HepG2 (cell line): ENCODE measurements around the gene CDK6.

ENCODE experiments used
- CHD2 ChIP-seq: IDR thresholded peaks from 2 replicates; pipeline ENCODE4 v1.6.1; 2011; ENCODE audit warnings: low read depth, low read length, improper control_type of control experiment
- EP300 ChIP-seq, 3 experiments: sonication (generic) in 1 of 3; formaldehyde crosslinking in 1 of 3; IDR thresholded peaks; 2 replicates each; pipeline versions ENCODE4 v1.5.1 to v1.6.1; 2011 to 2020; ENCODE audit warnings: low read depth in 2 of 3, low read length in 2 of 3, borderline replicate concordance in 1 of 3, improper control_type of control experiment in 1 of 3, mild to moderate bottlenecking in 1 of 3, missing genetic modification reagents in 1 of 3, moderate library complexity in 1 of 3
- ETV5 ChIP-seq: IDR thresholded peaks from 2 replicates; pipeline ENCODE4 v1.6.1; 2018; ENCODE audit warnings: missing biosample characterization, missing genetic modification reagents, inconsistent platforms, borderline replicate concordance
- POLR2A ChIP-seq, 2 experiments: IDR thresholded peaks; 2 replicates each; pipeline ENCODE4 v1.6.1; 2011; ENCODE audit warnings: low read depth in 2 of 2, low read length in 2 of 2, mild to moderate bottlenecking in 1 of 2, moderate library complexity in 1 of 2; ENCODE audit not compliant: insufficient read depth in 1 of 2
- ZBTB26 ChIP-seq: IDR thresholded peaks from 2 replicates; pipeline ENCODE4 v1.6.1; 2016; ENCODE audit warnings: missing compliant biosample characterization, missing genetic modification reagents, borderline replicate concordance
- ZBTB7A ChIP-seq: sonication (generic); formaldehyde crosslinking; IDR thresholded peaks from 2 replicates; pipeline ENCODE4 v1.8.0; 2022; ENCODE audit warnings: mild to moderate bottlenecking, missing genetic modification reagents
- ZBTB8A ChIP-seq: sonication (generic); formaldehyde crosslinking; IDR thresholded peaks from 2 replicates; pipeline ENCODE4 v1.4.0; 2020; ENCODE audit warnings: mild to moderate bottlenecking, low read depth, missing genetic modification reagents, borderline replicate concordance
- ZNF17 ChIP-seq: sonication (generic); formaldehyde crosslinking; IDR thresholded peaks from 2 replicates; pipeline ENCODE4 v1.5.0; 2020; ENCODE audit warnings: mild to moderate bottlenecking, missing genetic modification reagents
- ZNF281 ChIP-seq: sonication (generic); formaldehyde crosslinking; IDR thresholded peaks from 2 replicates; pipeline ENCODE4 v1.4.0; 2020; ENCODE audit warnings: missing genetic modification reagents, borderline replicate concordance
- ZNF501 ChIP-seq: sonication (generic); formaldehyde crosslinking; IDR thresholded peaks from 2 replicates; pipeline ENCODE4 v1.5.1; 2020; ENCODE audit warnings: mild to moderate bottlenecking, moderate library complexity, missing genetic modification reagents
- TF ChIP-seq, protein P1 (sequence below): sonication (generic); formaldehyde crosslinking; IDR thresholded peaks from 2 replicates; pipeline ENCODE4 v1.5.0; 2020; ENCODE audit warnings: mild to moderate bottlenecking, missing genetic modification reagents, moderate library complexity

- TF ChIP-seq EP300 (IDR thresholded peaks at IDR 0.05; ENCODE audit: low read depth in 2 of 2, low read length in 2 of 2) (no peak), EP300 (CRISPR knock-in tag; IDR thresholded peaks at IDR 0.05; ENCODE audit: borderline replicate concordance) (no peak), ZBTB26 (CRISPR knock-in tag) (no peak), ZNF501 (CRISPR knock-in tag) (no peak), ZNF281 (CRISPR knock-in tag) (no peak), CHD2 (no peak), POLR2A (IDR thresholded peaks at IDR 0.05; ENCODE audit: insufficient read depth in 1 of 2, low read depth in 2 of 2, low read length in 2 of 2) (no peak), ZBTB7A (CRISPR knock-in tag) (no peak), ZBTB8A (no peak), ETV5 (CRISPR knock-in tag) (no peak), ZNF17 (no peak)
- TF ChIP-seq, protein P1, sequence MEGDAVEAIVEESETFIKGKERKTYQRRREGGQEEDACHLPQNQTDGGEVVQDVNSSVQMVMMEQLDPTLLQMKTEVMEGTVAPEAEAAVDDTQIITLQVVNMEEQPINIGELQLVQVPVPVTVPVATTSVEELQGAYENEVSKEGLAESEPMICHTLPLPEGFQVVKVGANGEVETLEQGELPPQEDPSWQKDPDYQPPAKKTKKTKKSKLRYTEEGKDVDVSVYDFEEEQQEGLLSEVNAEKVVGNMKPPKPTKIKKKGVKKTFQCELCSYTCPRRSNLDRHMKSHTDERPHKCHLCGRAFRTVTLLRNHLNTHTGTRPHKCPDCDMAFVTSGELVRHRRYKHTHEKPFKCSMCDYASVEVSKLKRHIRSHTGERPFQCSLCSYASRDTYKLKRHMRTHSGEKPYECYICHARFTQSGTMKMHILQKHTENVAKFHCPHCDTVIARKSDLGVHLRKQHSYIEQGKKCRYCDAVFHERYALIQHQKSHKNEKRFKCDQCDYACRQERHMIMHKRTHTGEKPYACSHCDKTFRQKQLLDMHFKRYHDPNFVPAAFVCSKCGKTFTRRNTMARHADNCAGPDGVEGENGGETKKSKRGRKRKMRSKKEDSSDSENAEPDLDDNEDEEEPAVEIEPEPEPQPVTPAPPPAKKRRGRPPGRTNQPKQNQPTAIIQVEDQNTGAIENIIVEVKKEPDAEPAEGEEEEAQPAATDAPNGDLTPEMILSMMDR (CRISPR knock-in tag), result no peak
These were observed 21.0 kb downstream of the CDK6 start for GRCh38 chr7:92815412-92815811.
